K562 (cell line): ENCODE measurements around the gene GPATCH4. TPM values are rescaled to one million over a fixed set of nuclear protein-coding genes. Genes with fewer than 3 reads are reported as not detected.
A peak's percentile ranks its signal among the peaks of the same experiment; 100 is the strongest.

Source experiments
- ATF2 ChIP-seq: sonication (generic); formaldehyde crosslinking; IDR thresholded peaks from 2 replicates; pipeline ENCODE4 v1.8.1; 2022; ENCODE audit warnings: missing genetic modification reagents
- CBX1 ChIP-seq: sonication (generic); IDR thresholded peaks from 2 replicates; pipeline ENCODE4 v1.6.1; 2016; ENCODE audit warnings: antibody characterized with exemption, low read depth, mild to moderate bottlenecking
- DMBX1 ChIP-seq: fragments of 250-450 bp; sonication (Bioruptor Pico); IDR thresholded peaks from 2 replicates; pipeline ENCODE4 v1.8.0; 2022; ENCODE audit warnings: inconsistent platforms, mild to moderate bottlenecking, moderate library complexity, borderline replicate concordance
- ESRRB ChIP-seq: fragments of 250-450 bp; sonication (Bioruptor Pico); IDR thresholded peaks from 2 replicates; pipeline ENCODE4 v1.5.0; 2020; ENCODE audit warnings: mild to moderate bottlenecking, moderate library complexity, borderline replicate concordance
- FOXJ3 ChIP-seq: sonication (generic); formaldehyde crosslinking; IDR thresholded peaks from 2 replicates; pipeline ENCODE4 v1.4.0; 2020; ENCODE audit warnings: mild to moderate bottlenecking, missing genetic modification reagents
- MTA1 ChIP-seq: fragments of 450-650 bp; IDR thresholded peaks from 2 replicates; pipeline ENCODE4 v1.6.1; 2017; ENCODE audit warnings: borderline replicate concordance
- SMARCA4 ChIP-seq: fragments of 450-650 bp; IDR thresholded peaks from 2 replicates; pipeline ENCODE4 v1.6.1; 2016
- TCFL5 ChIP-seq: fragments of 250-450 bp; sonication (Bioruptor Pico); conservative IDR thresholded peaks from 2 replicates; pipeline ENCODE4 v1.6.1; 2021; ENCODE audit warnings: mild to moderate bottlenecking, moderate library complexity, matching md5 sums
- ZBTB40 ChIP-seq, 2 experiments: fragments of 450-650 bp in 1 of 2; sonication (generic) in 1 of 2; formaldehyde crosslinking in 1 of 2; IDR thresholded peaks; 2 replicates each; pipeline versions ENCODE4 v1.7.1 to v1.9.0; 2016 to 2022; ENCODE audit warnings: inconsistent platforms in 1 of 2, mild to moderate bottlenecking in 1 of 2, missing genetic modification reagents in 1 of 2
- ZFP91 ChIP-seq: sonication (generic); formaldehyde crosslinking; IDR thresholded peaks from 2 replicates; pipeline ENCODE4 v1.8.0; 2022; ENCODE audit warnings: mild to moderate bottlenecking, missing genetic modification reagents
- ZNF586 ChIP-seq: fragments of 450-650 bp; formaldehyde crosslinking; conservative IDR thresholded peaks from 2 replicates; pipeline ENCODE4 v1.4.0; 2020; ENCODE audit warnings: mild to moderate bottlenecking, moderate library complexity
- polyA plus RNA-seq, 8 experiments: library from polyadenylated mRNA; depleted of rRNA in 4 of 8; stranded (reverse) in 5 of 8; unstranded in 3 of 8; fragments of >200 nt; fragmentation: Nextera tagmentation in 2 of 8; fragmentation: Illumina TruSeq in 1 of 8; extraction: Ambion mirVana in 2 of 8; extraction: Trizol in 1 of 8; gene quantifications; 2 replicates each; pipeline versions ENCODE4 v1.2.1 to v1.2.3, GENCODE V29; 2011 to 2014; ENCODE audit warnings: inconsistent platforms in 1 of 8, missing spikeins in 1 of 8
- total RNA-seq, 7 experiments: library from RNA; depleted of rRNA in 6 of 7; stranded (reverse); fragments of >200 nt in 6 of 7; fragmentation: Illumina TruSeq in 2 of 7; extraction: Trizol in 2 of 7; gene quantifications; 2 replicates each; pipeline versions ENCODE4 v1.2.1 to v1.2.3, GENCODE V29; 2011 to 2021; ENCODE audit warnings: low replicate concordance in 1 of 7
- TF ChIP-seq, protein P1 (sequence below): fragments of 450-650 bp; formaldehyde crosslinking; IDR thresholded peaks from 2 replicates; pipeline ENCODE4 v1.4.0; 2022; ENCODE audit warnings: missing genetic modification characterization
- TF ChIP-seq, protein P2 (sequence below): fragments of 250-450 bp; sonication (Bioruptor Pico); IDR thresholded peaks from 2 replicates; pipeline ENCODE4 v1.9.0; 2021; ENCODE audit warnings: mild to moderate bottlenecking

The GPATCH4 gene
- total and polyA plus RNA-seq, 9 of the 15 experiments (the other 6 are each of a cell fraction or from before 2014, with no cell fraction given), result 43.7 to 105 (median 76.5) TPM

- TF ChIP-seq TCFL5 (CRISPR knock-in tag) (no peak), SMARCA4 (no peak), ZFP91 (no peak), ATF2 (CRISPR knock-in tag) (no peak), DMBX1 (CRISPR knock-in tag) (no peak), ZBTB40 (IDR thresholded peaks at IDR 0.05) (peak; percentile 38; the same call in 1 of the 2 replicates), ZBTB40 (CRISPR knock-in tag; IDR thresholded peaks at IDR 0.05) (no peak), MTA1 (no peak), ESRRB (CRISPR knock-in tag) (no peak), CBX1 (no peak), ZNF586 (CRISPR knock-in tag) (no peak), FOXJ3 (no peak)
- TF ChIP-seq, protein P1, sequence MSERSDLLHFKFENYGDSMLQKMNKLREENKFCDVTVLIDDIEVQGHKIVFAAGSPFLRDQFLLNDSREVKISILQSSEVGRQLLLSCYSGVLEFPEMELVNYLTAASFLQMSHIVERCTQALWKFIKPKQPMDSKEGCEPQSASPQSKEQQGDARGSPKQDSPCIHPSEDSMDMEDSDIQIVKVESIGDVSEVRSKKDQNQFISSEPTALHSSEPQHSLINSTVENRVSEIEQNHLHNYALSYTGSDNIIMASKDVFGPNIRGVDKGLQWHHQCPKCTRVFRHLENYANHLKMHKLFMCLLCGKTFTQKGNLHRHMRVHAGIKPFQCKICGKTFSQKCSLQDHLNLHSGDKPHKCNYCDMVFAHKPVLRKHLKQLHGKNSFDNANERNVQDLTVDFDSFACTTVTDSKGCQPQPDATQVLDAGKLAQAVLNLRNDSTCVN, result no peak
- TF ChIP-seq, protein P2, sequence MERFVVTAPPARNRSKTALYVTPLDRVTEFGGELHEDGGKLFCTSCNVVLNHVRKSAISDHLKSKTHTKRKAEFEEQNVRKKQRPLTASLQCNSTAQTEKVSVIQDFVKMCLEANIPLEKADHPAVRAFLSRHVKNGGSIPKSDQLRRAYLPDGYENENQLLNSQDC, result no peak
Observed at GRCh38 chr1:156592158-156592909, 8.9 kb downstream of the GPATCH4 start (continued).
